Hepatocyte (in vitro differentiated cells): Measurements from ENCODE around the gene KPNA3. TPM values are rescaled to one million over a fixed set of nuclear protein-coding genes. Genes with fewer than 3 reads are reported as not detected.

Experiments
- DNase-seq: peaks from one replicate; pipeline ENCODE4 v3.0.0-alpha.2; 2016; ENCODE audit warnings: low spot score
- H2AFZ ChIP-seq: fragments of 200-600 bp; sonication (generic); 2 replicates; pipeline ENCODE4 v1.6.0; 2016; ENCODE audit warnings: antibody characterized with exemption, mild to moderate bottlenecking
- H3K27ac ChIP-seq: fragments of 200-600 bp; sonication (generic); 2 replicates; pipeline ENCODE4 v1.5.1; 2016; ENCODE audit warnings: mild to moderate bottlenecking
- H3K27me3 ChIP-seq: fragments of 200-600 bp; sonication (generic); 2 replicates; pipeline ENCODE4 v1.6.1; 2016
- H3K36me3 ChIP-seq: fragments of 200-600 bp; sonication (generic); replicated peaks from 2 replicates; pipeline ENCODE4 v1.5.1; 2016; ENCODE audit warnings: low read depth; ENCODE audit not compliant: insufficient read depth
- H3K4me1 ChIP-seq: fragments of 200-600 bp; sonication (generic); 2 replicates; pipeline ENCODE4 v1.5.1; 2016; ENCODE audit warnings: mild to moderate bottlenecking, moderate library complexity; ENCODE audit not compliant: insufficient read depth
- H3K4me2 ChIP-seq: fragments of 200-600 bp; sonication (generic); 2 replicates; pipeline ENCODE4 v1.6.0; 2016
- H3K4me3 ChIP-seq: fragments of 200-600 bp; sonication (generic); 2 replicates; pipeline ENCODE4 v1.5.1; 2016; ENCODE audit warnings: mild to moderate bottlenecking
- H3K79me2 ChIP-seq: fragments of 200-600 bp; sonication (generic); 2 replicates; pipeline ENCODE4 v1.6.0; 2017; ENCODE audit warnings: mild to moderate bottlenecking
- H3K9me2 ChIP-seq: fragments of 200-600 bp; sonication (generic); replicated peaks from 2 replicates; pipeline ENCODE4 v1.6.0; 2017; ENCODE audit warnings: mild to moderate bottlenecking; ENCODE audit not compliant: insufficient read depth
- H3K9me3 ChIP-seq: fragments of 200-600 bp; sonication (generic); 2 replicates; pipeline ENCODE4 v1.5.1; 2016; ENCODE audit warnings: low read depth, mild to moderate bottlenecking
- H4K20me1 ChIP-seq: fragments of 200-600 bp; sonication (generic); 2 replicates; pipeline ENCODE4 v1.6.0; 2016; ENCODE audit warnings: mild to moderate bottlenecking; ENCODE audit not compliant: insufficient read depth, poor library complexity, severe bottlenecking
- EZH2 ChIP-seq: fragments of 200-600 bp; sonication (generic); IDR thresholded peaks from 2 replicates; pipeline ENCODE4 v1.6.1; 2016; ENCODE audit warnings: antibody characterized with exemption, mild to moderate bottlenecking, borderline replicate concordance
- EZH2phosphoT487 ChIP-seq: fragments of 200-600 bp; sonication (generic); IDR thresholded peaks from one replicate; pipeline ENCODE4 v1.6.1; 2018; ENCODE audit warnings: antibody characterized with exemption, mild to moderate bottlenecking, low read depth, moderate library complexity; ENCODE audit not compliant: unreplicated experiment, severe bottlenecking
- WGBS: methylation state at CpG from one replicate; pipeline ENCODE4 v1.1.6; 2016; ENCODE audit warnings: low lambda C conversion rate; ENCODE audit errors: missing lambda C conversion rate; 5-methylcytosine and 5-hydroxymethylcytosine counted together
- polyA plus RNA-seq: library from polyadenylated mRNA; unstranded; fragments of >200 nt; fragmentation: Nextera tagmentation; extraction: Ambion mirVana; gene quantifications from 2 replicates; pipeline ENCODE4 v1.2.1, GENCODE V29; 2016
- total RNA-seq: library from RNA; depleted of rRNA; stranded (reverse); fragments of >200 nt; gene quantifications from 2 replicates; pipeline ENCODE4 v1.2.3, GENCODE V29; 2014
- TF ChIP-seq, protein P1 (sequence below): fragments of 200-600 bp; sonication (generic); IDR thresholded peaks from 2 replicates; pipeline ENCODE4 v1.5.1; 2016; ENCODE audit warnings: antibody characterized with exemption, mild to moderate bottlenecking; ENCODE audit not compliant: poor library complexity

Gene KPNA3
- total and polyA plus RNA-seq, 2 experiments from 2014 or later: 41.1 to 61.8 TPM

GRCh38 chr13:49681842-49682435 is 110.5 kb downstream of the KPNA3 start:
- no peak overlapping the region for H3K4me2 ChIP-seq
- H3K27me3 ChIP-seq: no peaks in the 10 kb centered on the region
- H3K4me1 ChIP-seq: no peaks in the 10 kb centered on the region
- H3K4me3 ChIP-seq: no peak overlapping the region
- H3K9me2 ChIP-seq: no peaks in the 10 kb centered on the region
- 83% methylated on average over 4 of the region's 4 CpGs for WGBS
- peaks cover 83% of the 10 kb centered on the region for H3K79me2 ChIP-seq
- no peak overlapping the region for H3K27ac ChIP-seq
- H3K9me3 ChIP-seq: no peaks in the 10 kb centered on the region
- H2AFZ ChIP-seq: no peak overlapping the region
- no peaks in the 10 kb centered on the region for H4K20me1 ChIP-seq
- H3K36me3 ChIP-seq: no peaks in the 10 kb centered on the region
- no peak for DNase-seq
- TF ChIP-seq, protein P1, sequence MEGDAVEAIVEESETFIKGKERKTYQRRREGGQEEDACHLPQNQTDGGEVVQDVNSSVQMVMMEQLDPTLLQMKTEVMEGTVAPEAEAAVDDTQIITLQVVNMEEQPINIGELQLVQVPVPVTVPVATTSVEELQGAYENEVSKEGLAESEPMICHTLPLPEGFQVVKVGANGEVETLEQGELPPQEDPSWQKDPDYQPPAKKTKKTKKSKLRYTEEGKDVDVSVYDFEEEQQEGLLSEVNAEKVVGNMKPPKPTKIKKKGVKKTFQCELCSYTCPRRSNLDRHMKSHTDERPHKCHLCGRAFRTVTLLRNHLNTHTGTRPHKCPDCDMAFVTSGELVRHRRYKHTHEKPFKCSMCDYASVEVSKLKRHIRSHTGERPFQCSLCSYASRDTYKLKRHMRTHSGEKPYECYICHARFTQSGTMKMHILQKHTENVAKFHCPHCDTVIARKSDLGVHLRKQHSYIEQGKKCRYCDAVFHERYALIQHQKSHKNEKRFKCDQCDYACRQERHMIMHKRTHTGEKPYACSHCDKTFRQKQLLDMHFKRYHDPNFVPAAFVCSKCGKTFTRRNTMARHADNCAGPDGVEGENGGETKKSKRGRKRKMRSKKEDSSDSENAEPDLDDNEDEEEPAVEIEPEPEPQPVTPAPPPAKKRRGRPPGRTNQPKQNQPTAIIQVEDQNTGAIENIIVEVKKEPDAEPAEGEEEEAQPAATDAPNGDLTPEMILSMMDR: no peak
- TF ChIP-seq EZH2phosphoT487 (no peak), EZH2 (no peak)

GRCh38 chr13:49679246-49679645 is 113.2 kb downstream of the KPNA3 start:
- Histone ChIP-seq H2AFZ (no peak overlapping the region), H4K20me1 (no peaks in the 10 kb centered on the region), H3K9me3 (no peaks in the 10 kb centered on the region), H3K27ac (no peak overlapping the region), H3K4me2 (no peak overlapping the region), H3K9me2 (no peaks in the 10 kb centered on the region), H3K27me3 (no peaks in the 10 kb centered on the region), H3K36me3 (no peaks in the 10 kb centered on the region), H3K4me1 (no peaks in the 10 kb centered on the region), H3K79me2 (peaks cover 79% of the 10 kb centered on the region), H3K4me3 (no peak overlapping the region)
- TF ChIP-seq, protein P1: peak; percentile 15
- no peak for TF ChIP-seq EZH2phosphoT487
- 75% methylated on average over 3 of the region's 3 CpGs for WGBS
- peak; percentile 19 for DNase-seq

GRCh38 chr13:49678191-49678914 is 114.1 kb downstream of the KPNA3 start:
- Histone ChIP-seq H2AFZ (no peak overlapping the region), H4K20me1 (no peaks in the 10 kb centered on the region), H3K4me1 (no peaks in the 10 kb centered on the region), H3K79me2 (peaks cover 75% of the 10 kb centered on the region), H3K9me2 (no peaks in the 10 kb centered on the region), H3K9me3 (no peaks in the 10 kb centered on the region), H3K36me3 (no peaks in the 10 kb centered on the region), H3K27ac (no peak overlapping the region), H3K27me3 (no peaks in the 10 kb centered on the region), H3K4me2 (no peak overlapping the region), H3K4me3 (no peak overlapping the region)
- WGBS: 97% methylated on average over 48 of the region's 48 CpGs
- no peak for DNase-seq
- no peak for TF ChIP-seq EZH2phosphoT487
- no peak for TF ChIP-seq EZH2
- TF ChIP-seq, protein P1: no peak
